ENCODE results near the gene ZNF155. TPM values are rescaled to one million over a fixed set of nuclear protein-coding genes. Genes with fewer than 3 reads are reported as not detected.

The ZNF155 gene
- total and polyA plus RNA-seq, 2 donors (not counting 1 experiment from before 2014, with no cell fraction given), result 3.8 to 8.4 TPM

GRCh38 chr19:43960411-43960810 is 23.6 kb upstream of the ZNF155 start:
- CTCF ChIA-PET, result no interaction called here
- Mint-ChIP-seq H3K4me3 (no peak overlapping the region), H3K9me3 (ENCODE audit: insufficient read depth) (peaks cover 16% of the 10 kb centered on the region), H3K27me3 (no peaks in the 10 kb centered on the region), H3K27ac (no peak overlapping the region), H3K4me1 (no peaks in the 10 kb centered on the region)
- POLR2A ChIA-PET, result no interaction called here
- ATAC-seq (ENCODE audit: low read depth) (no peak), DNase-seq (no peak)
- Histone ChIP-seq H3K9me3 (ENCODE audit: control extremely low read depth in 1 of 3, control insufficient read depth in 2 of 3, insufficient read depth in 1 of 3, low read length in 2 of 3) (peaks cover 21 to 58% (median 22%) of the 10 kb centered on the region in 3 donors), H3K4me2 (replicated peaks; ENCODE audit: low read depth, low read length, poor library complexity, severe bottlenecking) (no peak overlapping the region), H3K9ac (ENCODE audit: low read length) (no peak overlapping the region), H3K27me3 (replicated peaks in 1 of 4; ENCODE audit: control extremely low read depth in 1 of 4, control insufficient read depth in 3 of 4, insufficient read depth in 4 of 4, low read length in 3 of 4) (no peaks in the 10 kb centered on the region), H3K27ac (ENCODE audit: low read length in 2 of 2) (no peak overlapping the region), H2AFZ (ENCODE audit: insufficient read depth, low read depth, low read length, poor library complexity, severe bottlenecking) (no peak overlapping the region), H3K36me3 (replicated peaks in 1 of 2; ENCODE audit: control extremely low read depth in 1 of 2, control insufficient read depth in 1 of 2, extremely low read depth in 1 of 2, insufficient read depth in 2 of 2, low read length in 1 of 2) (peaks cover 6% of the 10 kb centered on the region in 2 experiments), H3K4me3 (ENCODE audit: control extremely low read depth in 1 of 5, extremely low read depth in 1 of 5, insufficient read depth in 1 of 5, low read depth in 2 of 5, low read length in 4 of 5) (no peak overlapping the region), H3K4me1 (ENCODE audit: control insufficient read depth in 2 of 2, insufficient read depth in 2 of 2, low read length in 2 of 2) (no peaks in the 10 kb centered on the region), H3K79me2 (ENCODE audit: control insufficient read depth, insufficient read depth, low read length) (no peaks in the 10 kb centered on the region), H4K20me1 (ENCODE audit: control insufficient read depth, insufficient read depth, low read length, poor library complexity, severe bottlenecking) (no peaks in the 10 kb centered on the region)
- no peak for TF ChIP-seq EZH2 (IDR thresholded peaks at IDR 0.05; ENCODE audit: borderline replicate concordance, insufficient read depth, low read depth, low read length, poor library complexity, severe bottlenecking)
- TF ChIP-seq CTCF (IDR thresholded peaks at IDR 0.05), result no peak
- WGBS (ENCODE audit: insufficient coverage), result 68% methylated on average over 4 of the region's 4 CpGs
- intact Hi-C loops (cut with micrococcal nuclease), result no loop called here

GRCh38 chr19:43966079-43966694 is 17.8 kb upstream of the ZNF155 start:
- peak overlapping the region in 1 of 5 experiments; percentile 19 for H3K4me3 ChIP-seq (ENCODE audit: control extremely low read depth in 1 of 5, extremely low read depth in 1 of 5, insufficient read depth in 1 of 5, low read depth in 2 of 5, low read length in 4 of 5)
- no peak overlapping the region for H3K27ac ChIP-seq (ENCODE audit: low read length in 2 of 2)
- no peak overlapping the region for H3K4me2 ChIP-seq (replicated peaks; ENCODE audit: low read depth, low read length, poor library complexity, severe bottlenecking)
- no peaks in the 10 kb centered on the region for H3K79me2 ChIP-seq (ENCODE audit: control insufficient read depth, insufficient read depth, low read length)
- ChIA-PET CTCF (no interaction called here), POLR2A (no interaction called here)
- no peaks in the 10 kb centered on the region for H4K20me1 ChIP-seq (ENCODE audit: control insufficient read depth, insufficient read depth, low read length, poor library complexity, severe bottlenecking)
- H3K4me1 ChIP-seq (ENCODE audit: control insufficient read depth in 2 of 2, insufficient read depth in 2 of 2, low read length in 2 of 2), result no peaks in the 10 kb centered on the region
- Mint-ChIP-seq H3K27me3 (no peaks in the 10 kb centered on the region), H3K4me1 (no peaks in the 10 kb centered on the region), H3K9me3 (ENCODE audit: insufficient read depth) (peaks cover 28% of the 10 kb centered on the region), H3K27ac (no peak overlapping the region), H3K4me3 (no peak overlapping the region)
- H3K9ac ChIP-seq (ENCODE audit: low read length), result no peak overlapping the region
- H3K9me3 ChIP-seq (ENCODE audit: control extremely low read depth in 1 of 3, control insufficient read depth in 2 of 3, insufficient read depth in 1 of 3, low read length in 2 of 3), result peaks cover 25 to 63% (median 32%) of the 10 kb centered on the region in 3 donors
- intact Hi-C loops (cut with micrococcal nuclease), result no loop called here
- peaks cover 7 to 20% of the 10 kb centered on the region in 2 experiments for H3K36me3 ChIP-seq (replicated peaks in 1 of 2; ENCODE audit: control extremely low read depth in 1 of 2, control insufficient read depth in 1 of 2, extremely low read depth in 1 of 2, insufficient read depth in 2 of 2, low read length in 1 of 2)
- DNase-seq, result no peak
- H3K27me3 ChIP-seq (replicated peaks in 1 of 4; ENCODE audit: control extremely low read depth in 1 of 4, control insufficient read depth in 3 of 4, insufficient read depth in 4 of 4, low read length in 3 of 4), result no peaks in the 10 kb centered on the region
- 92% methylated on average over 2 of the region's 3 CpGs for WGBS (ENCODE audit: insufficient coverage)
- TF ChIP-seq EZH2 (IDR thresholded peaks at IDR 0.05; ENCODE audit: borderline replicate concordance, insufficient read depth, low read depth, low read length, poor library complexity, severe bottlenecking) (no peak), CTCF (IDR thresholded peaks at IDR 0.05) (no peak)
- no peak for ATAC-seq (ENCODE audit: low read depth)
- H2AFZ ChIP-seq (ENCODE audit: insufficient read depth, low read depth, low read length, poor library complexity, severe bottlenecking), result no peak overlapping the region
